ENCODE measurements around the gene C16orf96. TPM values are rescaled to one million over a fixed set of nuclear protein-coding genes. Genes with fewer than 3 reads are reported as not detected.

The C16orf96 gene
- total and polyA plus RNA-seq, 2 donors (not counting 3 experiments of a cell fraction or from before 2014, with no cell fraction given), result not detected

GRCh38 chr16:4615384-4616046 is 59.4 kb downstream of the C16orf96 start:
- Histone ChIP-seq H3K36me3 (ENCODE audit: control insufficient read depth in 2 of 2, extremely low read depth in 1 of 2, insufficient read depth in 2 of 2, low read length in 2 of 2) (no peaks in the 10 kb centered on the region), H3K27ac (ENCODE audit: insufficient read depth, low read depth, low read length) (peak overlapping the region; percentile 79), H4K20me1 (replicated peaks; ENCODE audit: control insufficient read depth, extremely low read depth, insufficient read depth, low read length) (no peaks in the 10 kb centered on the region), H3K9ac (replicated peaks; ENCODE audit: extremely low read depth, insufficient read depth, low read length) (peak overlapping the region; percentile 41), H3K4me3 (replicated peaks in 1 of 3; ENCODE audit: insufficient read depth in 1 of 3, low read depth in 1 of 3, low read length in 3 of 3) (peak overlapping the region in 1 of 3 experiments; percentile 12), H3K79me2 (ENCODE audit: control insufficient read depth, insufficient read depth, low read length) (peaks cover 19% of the 10 kb centered on the region), H2AFZ (ENCODE audit: low read depth, low read length) (peak overlapping the region; percentile 97), H3K27me3 (ENCODE audit: control insufficient read depth in 2 of 2, insufficient read depth in 2 of 2, low read length in 2 of 2) (no peaks in the 10 kb centered on the region), H3K9me3 (replicated peaks; ENCODE audit: control insufficient read depth, insufficient read depth, low read length) (no peaks in the 10 kb centered on the region), H3K4me1 (ENCODE audit: control insufficient read depth, extremely low read depth, insufficient read depth, low read length) (peaks cover 21% of the 10 kb centered on the region), H3K4me2 (ENCODE audit: insufficient read depth, low read length) (peak overlapping the region; percentile 63), H3K9me1 (replicated peaks; ENCODE audit: control insufficient read depth, extremely low read depth, insufficient read depth, low read length) (no peaks in the 10 kb centered on the region)
- no TSS peak for BruUV-seq (replicated peaks)
- intact Hi-C loops (cut with micrococcal nuclease) (loop anchor here (1.0 to 2.0 kb wide), 3 partner anchors 9 to 233 kb away; partner anchors contain the start of genes ANKS3, DNAAF8 and MGRN1), dilution Hi-C loops (cut with MboI; ENCODE audit: extremely low pct_ligation_motif_present, low sequenced_read_pairs) (no loop called here)
- TF ChIP-seq POLR2AphosphoS5 (IDR thresholded peaks at IDR 0.05; ENCODE audit: insufficient read depth, low read depth, low read length), result no peak
- no peak for TF ChIP-seq POLR2A (IDR thresholded peaks at IDR 0.05; ENCODE audit: low read depth, low read length)
- TF ChIP-seq CTCF (IDR thresholded peaks at IDR 0.05; ENCODE audit: extremely low read depth in 1 of 2, insufficient read depth in 1 of 2, low read depth in 1 of 2, low read length in 2 of 2), result no peak
- no peak for TF ChIP-seq MAX (IDR thresholded peaks at IDR 0.05; ENCODE audit: insufficient read depth, insufficient read length)
- no peak for TF ChIP-seq JUN (IDR thresholded peaks at IDR 0.05; ENCODE audit: borderline replicate concordance, insufficient read depth, insufficient read length, low read depth)
- no peak for TF ChIP-seq MYC (IDR thresholded peaks at IDR 0.05; ENCODE audit: low read depth, low read length)
- no peak for TF ChIP-seq FOS (IDR thresholded peaks at IDR 0.05; ENCODE audit: borderline replicate concordance, insufficient read depth, low read length)
- TF ChIP-seq EZH2 (IDR thresholded peaks at IDR 0.05; ENCODE audit: borderline replicate concordance, low read depth, low read length, severe bottlenecking), result no peak
- TF ChIP-seq GATA2 (IDR thresholded peaks at IDR 0.05; ENCODE audit: insufficient read depth, insufficient read length, low read depth, low read length), result no peak
- FAIRE-seq (no peak), DNase-seq (ENCODE audit: low read depth, low spot score) (no peak)
- POLR2A ChIA-PET, result interaction anchor here (0.6 to 1.8 kb wide), 3 partner anchors 9 to 119 kb away, joined by 3 to 10 read pairs (median 8); partner anchors contain the start of genes ANKS3, DNAAF8 and MGRN1
- CTCF ChIA-PET, result interaction anchor here (0.7 to 1.4 kb wide), 4 partner anchors 9 to 97 kb away, joined by 3 to 16 read pairs (median 4); partner anchors contain the start of gene MGRN1

Data from endothelial cell of umbilical vein (primary cell).